ENCODE results near the gene ARAP2.

The ARAP2 gene

GRCh38 chr4:36042122-36042970 lies 202.0 kb downstream of the ARAP2 start:
- no peak for DNase-seq (ENCODE audit: low read depth in 2 of 2)

GRCh38 chr4:36041340-36041739 lies 203.0 kb downstream of the ARAP2 start:
- DNase-seq (ENCODE audit: low read depth in 2 of 2), result no peak

GRCh38 chr4:36039026-36039425 lies 205.3 kb downstream of the ARAP2 start:
- no peak for DNase-seq (ENCODE audit: low read depth in 2 of 2)

- DNase-seq (ENCODE audit: low read depth in 2 of 2), result no peak
Observed at GRCh38 chr4:36038491-36038890, 205.8 kb downstream of the ARAP2 start.

GRCh38 chr4:36037127-36037526 lies 207.2 kb downstream of the ARAP2 start:
- no peak for DNase-seq (ENCODE audit: low read depth in 2 of 2)

GRCh38 chr4:36029951-36030350 lies 214.4 kb downstream of the ARAP2 start:
- DNase-seq (ENCODE audit: low read depth in 2 of 2), result no peak

GRCh38 chr4:36027203-36027602 lies 217.1 kb downstream of the ARAP2 start:
- DNase-seq (ENCODE audit: low read depth in 2 of 2), result no peak

- no peak for DNase-seq (ENCODE audit: low read depth in 2 of 2)
Observed at GRCh38 chr4:36026348-36026880, 217.9 kb downstream of the ARAP2 start.

- DNase-seq (ENCODE audit: low read depth in 2 of 2), result no peak
Observed at GRCh38 chr4:36024901-36025660, 219.2 kb downstream of the ARAP2 start.

- DNase-seq (ENCODE audit: low read depth in 2 of 2), result no peak
Observed at GRCh38 chr4:36020351-36020750, 224.0 kb downstream of the ARAP2 start.
